ENCODE measurements around the gene ANK3. TPM values are rescaled to one million over a fixed set of nuclear protein-coding genes. Genes with fewer than 3 reads are reported as not detected.
A peak's percentile ranks its signal among the peaks of the same experiment; 100 is the strongest.

Gene ANK3
- total RNA-seq, 2 experiments from 2014 or later = 24.0 to 25.2 TPM

- peaks cover 18% of the 10 kb centered on the region for H3K4me1 Mint-ChIP-seq
- H3K27ac Mint-ChIP-seq = no peak overlapping the region
- no peaks in the 10 kb centered on the region for H3K27me3 Mint-ChIP-seq
- CTCF ChIA-PET = no interaction called here
- ATAC-seq = peak; percentile 88
- POLR2A ChIA-PET = no interaction called here
- DNase-seq = no peak
- H3K9me3 Mint-ChIP-seq (ENCODE audit: low read depth) = no peaks in the 10 kb centered on the region
- intact Hi-C loops (cut with DNase I, micrococcal nuclease) = no loop called here
- H3K4me3 Mint-ChIP-seq = no peak overlapping the region
- H3K36me3 Mint-ChIP-seq (ENCODE audit: low read depth) = peaks cover 6% of the 10 kb centered on the region
Observed at GRCh38 chr10:60340973-60341372, 48.7 kb downstream of the ANK3 start.

- no peaks in the 10 kb centered on the region for H3K9me3 Mint-ChIP-seq (ENCODE audit: low read depth)
- H3K27me3 Mint-ChIP-seq = no peaks in the 10 kb centered on the region
- H3K4me3 Mint-ChIP-seq = no peak overlapping the region
- CTCF ChIA-PET = interaction anchor here (0.6 to 1.3 kb wide), 2 partner anchors 24 to 37 kb away, joined by 3 read pairs; no protein-coding TSS in a partner anchor
- DNase-seq (no peak), ATAC-seq (no peak)
- intact Hi-C loops (cut with DNase I, micrococcal nuclease) = no loop called here
- peaks cover 10% of the 10 kb centered on the region for H3K36me3 Mint-ChIP-seq (ENCODE audit: low read depth)
- POLR2A ChIA-PET = no interaction called here
- H3K4me1 Mint-ChIP-seq = peaks cover 18% of the 10 kb centered on the region
- H3K27ac Mint-ChIP-seq = no peak overlapping the region
Observed at GRCh38 chr10:60339757-60340156, 49.9 kb downstream of the ANK3 start.

GRCh38 chr10:60338786-60339185 lies 50.9 kb downstream of the ANK3 start:
- CTCF ChIA-PET = no interaction called here
- H3K27ac Mint-ChIP-seq = no peak overlapping the region

GRCh38 chr10:60338002-60338564 lies 51.6 kb downstream of the ANK3 start:
- Mint-ChIP-seq H3K9me3 (ENCODE audit: low read depth) (no peaks in the 10 kb centered on the region), H3K4me1 (peaks cover 13% of the 10 kb centered on the region), H3K36me3 (ENCODE audit: low read depth) (peaks cover 13% of the 10 kb centered on the region), H3K4me3 (no peak overlapping the region), H3K27ac (no peak overlapping the region), H3K27me3 (no peaks in the 10 kb centered on the region)
- DNase-seq = no peak
- ChIA-PET POLR2A (no interaction called here), CTCF (no interaction called here)
- no peak for ATAC-seq
- intact Hi-C loops (cut with DNase I, micrococcal nuclease) = no loop called here

More at GRCh38 chr10:60338786-60339185, 50.9 kb downstream of the ANK3 start:
- DNase-seq (no peak), ATAC-seq (no peak)
- Mint-ChIP-seq H3K9me3 (ENCODE audit: low read depth) (no peaks in the 10 kb centered on the region), H3K27me3 (no peaks in the 10 kb centered on the region), H3K36me3 (ENCODE audit: low read depth) (peaks cover 10% of the 10 kb centered on the region), H3K4me3 (no peak overlapping the region), H3K4me1 (peaks cover 18% of the 10 kb centered on the region)
- intact Hi-C loops (cut with DNase I, micrococcal nuclease) = no loop called here
- POLR2A ChIA-PET = no interaction called here

- CTCF ChIA-PET = no interaction called here
- peaks cover 8% of the 10 kb centered on the region for H3K4me1 Mint-ChIP-seq
- H3K27ac Mint-ChIP-seq = no peak overlapping the region
- POLR2A ChIA-PET = no interaction called here
- no peak for ATAC-seq
- intact Hi-C loops (cut with DNase I, micrococcal nuclease) = no loop called here
- no peak for DNase-seq
- no peak overlapping the region for H3K4me3 Mint-ChIP-seq
- no peaks in the 10 kb centered on the region for H3K27me3 Mint-ChIP-seq
- no peaks in the 10 kb centered on the region for H3K9me3 Mint-ChIP-seq (ENCODE audit: low read depth)
- H3K36me3 Mint-ChIP-seq (ENCODE audit: low read depth) = peaks cover 13% of the 10 kb centered on the region
Observed at GRCh38 chr10:60336901-60337630, 52.6 kb downstream of the ANK3 start.

- no peak overlapping the region for H3K4me3 Mint-ChIP-seq
- no peaks in the 10 kb centered on the region for H3K27me3 Mint-ChIP-seq
- H3K9me3 Mint-ChIP-seq (ENCODE audit: low read depth) = no peaks in the 10 kb centered on the region
- POLR2A ChIA-PET = no interaction called here
- no peaks in the 10 kb centered on the region for H3K4me1 Mint-ChIP-seq
- peaks cover 13% of the 10 kb centered on the region for H3K36me3 Mint-ChIP-seq (ENCODE audit: low read depth)
- intact Hi-C loops (cut with DNase I, micrococcal nuclease) = no loop called here
- no peak overlapping the region for H3K27ac Mint-ChIP-seq
- DNase-seq (no peak), ATAC-seq (no peak)
- CTCF ChIA-PET = no interaction called here
Observed at GRCh38 chr10:60335708-60336107, 54.0 kb downstream of the ANK3 start.

- ATAC-seq (no peak), DNase-seq (no peak)
- POLR2A ChIA-PET = no interaction called here
- peaks cover 16% of the 10 kb centered on the region for H3K36me3 Mint-ChIP-seq (ENCODE audit: low read depth)
- no peaks in the 10 kb centered on the region for H3K27me3 Mint-ChIP-seq
- H3K4me3 Mint-ChIP-seq = no peak overlapping the region
- no peaks in the 10 kb centered on the region for H3K9me3 Mint-ChIP-seq (ENCODE audit: low read depth)
- intact Hi-C loops (cut with DNase I, micrococcal nuclease) = no loop called here
- H3K4me1 Mint-ChIP-seq = no peaks in the 10 kb centered on the region
- H3K27ac Mint-ChIP-seq = no peak overlapping the region
- CTCF ChIA-PET = no interaction called here
Observed at GRCh38 chr10:60334991-60335390, 54.7 kb downstream of the ANK3 start.

GRCh38 chr10:60332371-60332770 lies 57.3 kb downstream of the ANK3 start:
- no peak overlapping the region for H3K4me3 Mint-ChIP-seq
- peaks cover 16% of the 10 kb centered on the region for H3K36me3 Mint-ChIP-seq (ENCODE audit: low read depth)
- no peak for ATAC-seq
- ChIA-PET CTCF (no interaction called here), POLR2A (no interaction called here)
- no peaks in the 10 kb centered on the region for H3K27me3 Mint-ChIP-seq
- no peak for DNase-seq
- intact Hi-C loops (cut with DNase I, micrococcal nuclease) = no loop called here
- no peaks in the 10 kb centered on the region for H3K9me3 Mint-ChIP-seq (ENCODE audit: low read depth)
- H3K27ac Mint-ChIP-seq = no peak overlapping the region
- no peaks in the 10 kb centered on the region for H3K4me1 Mint-ChIP-seq

GRCh38 chr10:60331886-60332285 lies 57.8 kb downstream of the ANK3 start:
- POLR2A ChIA-PET = no interaction called here
- Mint-ChIP-seq H3K36me3 (ENCODE audit: low read depth) (peaks cover 14% of the 10 kb centered on the region), H3K27me3 (no peaks in the 10 kb centered on the region), H3K27ac (no peak overlapping the region), H3K4me1 (no peaks in the 10 kb centered on the region), H3K4me3 (no peak overlapping the region), H3K9me3 (ENCODE audit: low read depth) (no peaks in the 10 kb centered on the region)
- CTCF ChIA-PET = no interaction called here
- ATAC-seq = no peak
- DNase-seq = no peak
- intact Hi-C loops (cut with DNase I, micrococcal nuclease) = no loop called here

GRCh38 chr10:60323162-60323561 lies 66.5 kb downstream of the ANK3 start:
- H3K27me3 Mint-ChIP-seq = no peaks in the 10 kb centered on the region
- no peak for ATAC-seq
- no peak overlapping the region for H3K27ac Mint-ChIP-seq
- no peaks in the 10 kb centered on the region for H3K9me3 Mint-ChIP-seq (ENCODE audit: low read depth)
- intact Hi-C loops (cut with DNase I, micrococcal nuclease) = no loop called here
- H3K36me3 Mint-ChIP-seq (ENCODE audit: low read depth) = no peaks in the 10 kb centered on the region
- no peaks in the 10 kb centered on the region for H3K4me1 Mint-ChIP-seq
- CTCF ChIA-PET = interaction anchor here (0.9 to 1.7 kb wide), 2 partner anchors 10 to 894 kb away, joined by 4 to 10 read pairs; no protein-coding TSS in a partner anchor
- POLR2A ChIA-PET = no interaction called here
- H3K4me3 Mint-ChIP-seq = no peak overlapping the region
- DNase-seq = no peak

GRCh38 chr10:60320666-60321065 lies 69.0 kb downstream of the ANK3 start:
- no peaks in the 10 kb centered on the region for H3K36me3 Mint-ChIP-seq (ENCODE audit: low read depth)
- no peaks in the 10 kb centered on the region for H3K27me3 Mint-ChIP-seq
- H3K4me3 Mint-ChIP-seq = no peak overlapping the region
- CTCF ChIA-PET = no interaction called here
- intact Hi-C loops (cut with DNase I, micrococcal nuclease) = no loop called here
- peaks cover 4% of the 10 kb centered on the region for H3K4me1 Mint-ChIP-seq
- DNase-seq (no peak), ATAC-seq (no peak)
- H3K9me3 Mint-ChIP-seq (ENCODE audit: low read depth) = no peaks in the 10 kb centered on the region
- POLR2A ChIA-PET = interaction anchor here (0.6 kb wide), 1 partner anchor 470 kb away, joined by 3 read pairs; no protein-coding TSS in a partner anchor
- no peak overlapping the region for H3K27ac Mint-ChIP-seq

GRCh38 chr10:60316029-60316428 lies 73.6 kb downstream of the ANK3 start:
- POLR2A ChIA-PET = interaction anchor here (0.7 kb wide), 1 partner anchor 13 kb away, joined by 3 read pairs; no protein-coding TSS in a partner anchor
- CTCF ChIA-PET = interaction anchor here (0.7 kb wide), 1 partner anchor 318 kb away, joined by 3 read pairs; no protein-coding TSS in a partner anchor
- intact Hi-C loops (cut with DNase I, micrococcal nuclease) = no loop called here
- no peak for DNase-seq
- ATAC-seq = no peak
- H3K4me1 Mint-ChIP-seq = peaks cover 34% of the 10 kb centered on the region
- no peaks in the 10 kb centered on the region for H3K27me3 Mint-ChIP-seq
- no peaks in the 10 kb centered on the region for H3K9me3 Mint-ChIP-seq (ENCODE audit: low read depth)
- H3K27ac Mint-ChIP-seq = no peak overlapping the region
- no peaks in the 10 kb centered on the region for H3K36me3 Mint-ChIP-seq (ENCODE audit: low read depth)
- H3K4me3 Mint-ChIP-seq = no peak overlapping the region
